Activated naive CD4-positive, alpha-beta T cell treated with anti-CD3 and anti-CD28 coated beads, Interleukin-2, amount 50 U/mL, for 72 hours (primary cell): ENCODE measurements around the gene HEPACAM. TPM values are rescaled to one million over a fixed set of nuclear protein-coding genes. Genes with fewer than 3 reads are reported as not detected.
A peak's percentile ranks its signal among the peaks of the same experiment; 100 is the strongest.

Source experiments
- ATAC-seq, 2 donors: fragments of 150-1000 bp; cut with Tn5 transposase; 2 replicates each; pipeline ENCODE4 v1.10.0; 2021; ENCODE audit warnings: mild to moderate bottlenecking in 2 of 2, moderate library complexity in 2 of 2
- DNase-seq, 2 donors: peaks; one replicate each; pipeline ENCODE4 v3.0.0; 2021 to 2022; ENCODE audit warnings: low spot score in 2 of 2
- H3K27ac Mint-ChIP-seq, 2 donors: one replicate each; pipeline ENCODE4 v1.8.0; 2022; ENCODE audit warnings: mild to moderate bottlenecking in 2 of 2, mixed read lengths in 2 of 2
- H3K36me3 Mint-ChIP-seq, 2 donors: one replicate each; pipeline ENCODE4 v1.8.0; 2022; ENCODE audit warnings: mixed read lengths in 2 of 2
- H3K9me3 Mint-ChIP-seq, 2 donors: one replicate each; pipeline ENCODE4 v1.8.0; 2022; ENCODE audit warnings: mixed read lengths in 2 of 2
- total RNA-seq, 2 donors: library from RNA; stranded (reverse); gene quantifications; one replicate each; pipeline ENCODE4 v1.2.3, GENCODE V29; 2022

The HEPACAM gene
- total RNA-seq, 2 donors from 2014 or later, result not detected

- no peak for DNase-seq
- Mint-ChIP-seq H3K27ac (no peak overlapping the region), H3K36me3 (peaks cover 7 to 9% of the 10 kb centered on the region in 2 donors), H3K9me3 (peaks cover 7 to 12% of the 10 kb centered on the region in 2 donors)
- no peak for ATAC-seq
Measured at GRCh38 chr11:124950601-124951330, 14.9 kb upstream of the HEPACAM start.

- Mint-ChIP-seq H3K27ac (no peak overlapping the region), H3K36me3 (peaks cover 7 to 9% of the 10 kb centered on the region in 2 donors), H3K9me3 (peaks cover 7 to 12% of the 10 kb centered on the region in 2 donors)
- DNase-seq, result no peak
- no peak for ATAC-seq
Measured at GRCh38 chr11:124946735-124947141, 10.9 kb upstream of the HEPACAM start.

- Mint-ChIP-seq H3K36me3 (peaks cover 7 to 9% of the 10 kb centered on the region in 2 donors), H3K9me3 (peaks cover 7 to 12% of the 10 kb centered on the region in 2 donors), H3K27ac (no peak overlapping the region)
- DNase-seq, result no peak
- no peak for ATAC-seq
Measured at GRCh38 chr11:124945826-124946225, 10.0 kb upstream of the HEPACAM start.

- no peak for ATAC-seq
- Mint-ChIP-seq H3K36me3 (peaks cover 7 to 9% of the 10 kb centered on the region in 2 donors), H3K27ac (no peak overlapping the region)
Measured at GRCh38 chr11:124944565-124944964, 8.7 kb upstream of the HEPACAM start.

GRCh38 chr11:124943741-124944140, 7.9 kb upstream of the HEPACAM start:
- Mint-ChIP-seq H3K9me3 (peaks cover 6 to 11% of the 10 kb centered on the region in 2 donors), H3K36me3 (peaks cover 7% of the 10 kb centered on the region in 2 donors), H3K27ac (no peak overlapping the region)
- DNase-seq (no peak), ATAC-seq (no peak)

More at GRCh38 chr11:124944565-124944964, 8.7 kb upstream of the HEPACAM start:
- no peak for DNase-seq
- H3K9me3 Mint-ChIP-seq, result peaks cover 7 to 12% of the 10 kb centered on the region in 2 donors

GRCh38 chr11:124943254-124943616, 7.4 kb upstream of the HEPACAM start:
- no peak for DNase-seq
- peaks cover 2% of the 10 kb centered on the region in 2 donors for H3K36me3 Mint-ChIP-seq
- peaks cover under 1 to 6% of the 10 kb centered on the region in 2 donors for H3K9me3 Mint-ChIP-seq
- no peak overlapping the region for H3K27ac Mint-ChIP-seq
- ATAC-seq, result no peak

GRCh38 chr11:124942466-124943253, 6.8 kb upstream of the HEPACAM start:
- no peak for ATAC-seq
- no peak for DNase-seq
- Mint-ChIP-seq H3K27ac (no peak overlapping the region), H3K9me3 (peaks cover 0 to under 1% of the 10 kb centered on the region in 2 donors), H3K36me3 (no peaks in the 10 kb centered on the region)

GRCh38 chr11:124941703-124942102, 5.9 kb upstream of the HEPACAM start:
- H3K9me3 Mint-ChIP-seq, result no peaks in the 10 kb centered on the region
- no peaks in the 10 kb centered on the region for H3K36me3 Mint-ChIP-seq
- H3K27ac Mint-ChIP-seq, result no peak overlapping the region
- no peak for DNase-seq
- no peak for ATAC-seq

- ATAC-seq, result no peak
Measured at GRCh38 chr11:124938970-124939369, 3.1 kb upstream of the HEPACAM start.

GRCh38 chr11:124938206-124938765, 2.4 kb upstream of the HEPACAM start:
- Mint-ChIP-seq H3K36me3 (no peaks in the 10 kb centered on the region), H3K27ac (no peak overlapping the region), H3K9me3 (no peaks in the 10 kb centered on the region)
- DNase-seq (no peak), ATAC-seq (no peak)

More at GRCh38 chr11:124938970-124939369, 3.1 kb upstream of the HEPACAM start:
- DNase-seq, result no peak
- Mint-ChIP-seq H3K27ac (no peak overlapping the region), H3K36me3 (no peaks in the 10 kb centered on the region), H3K9me3 (no peaks in the 10 kb centered on the region)

- DNase-seq (no peak), ATAC-seq (no peak)
- Mint-ChIP-seq H3K27ac (no peak overlapping the region), H3K9me3 (no peaks in the 10 kb centered on the region), H3K36me3 (no peaks in the 10 kb centered on the region)
Measured at GRCh38 chr11:124937336-124937935, 1.6 kb upstream of the HEPACAM start.

GRCh38 chr11:124934862-124935547, 842 bp downstream of the HEPACAM start:
- DNase-seq (no peak), ATAC-seq (no peak)
- no peaks in the 10 kb centered on the region for H3K9me3 Mint-ChIP-seq
- H3K36me3 Mint-ChIP-seq, result no peaks in the 10 kb centered on the region
- no peak overlapping the region for H3K27ac Mint-ChIP-seq

GRCh38 chr11:124930799-124931198, 5.0 kb downstream of the HEPACAM start:
- Mint-ChIP-seq H3K9me3 (no peaks in the 10 kb centered on the region), H3K36me3 (no peaks in the 10 kb centered on the region), H3K27ac (no peak overlapping the region)
- ATAC-seq, result peak in 1 of 2 donors; percentile 44
- DNase-seq, result no peak

GRCh38 chr11:124928942-124929665, 6.7 kb downstream of the HEPACAM start:
- DNase-seq (no peak), ATAC-seq (no peak)
- no peak overlapping the region for H3K27ac Mint-ChIP-seq
- no peaks in the 10 kb centered on the region for H3K9me3 Mint-ChIP-seq
- no peaks in the 10 kb centered on the region for H3K36me3 Mint-ChIP-seq

GRCh38 chr11:124923296-124923695, 12.6 kb downstream of the HEPACAM start:
- Mint-ChIP-seq H3K36me3 (no peaks in the 10 kb centered on the region), H3K27ac (no peak overlapping the region), H3K9me3 (no peaks in the 10 kb centered on the region)
- peak in 1 of 2 donors; percentile 33 for ATAC-seq
- DNase-seq, result no peak

- Mint-ChIP-seq H3K27ac (no peak overlapping the region), H3K36me3 (no peaks in the 10 kb centered on the region), H3K9me3 (no peaks in the 10 kb centered on the region)
- DNase-seq (no peak), ATAC-seq (peak; percentile 19 to 47)
Measured at GRCh38 chr11:124922831-124923230, 13.0 kb downstream of the HEPACAM start.
